Thyroid gland (tissue), 4 donors: ENCODE results near the gene ADGRG6. TPM values are rescaled to one million over a fixed set of nuclear protein-coding genes. Genes with fewer than 3 reads are reported as not detected.
"Not testable (repeated sequence)": the region's sequence is repeated elsewhere in the genome, so short reads cannot be mapped to it uniquely, and the experiment has no call there.

Experiments
- DNase-seq, 2 donors: peaks; one replicate each; pipeline ENCODE4 v3.0.0-alpha.2; 2019
- H3K27ac ChIP-seq, 3 donors: fragments of 200-600 bp; sonication (generic); 1 replicate in 2 of 3; 2 replicates in 1 of 3; pipeline ENCODE4 v1.5.1; 2016 to 2019; ENCODE audit warnings: mild to moderate bottlenecking in 1 of 3, moderate library complexity in 1 of 3
- H3K27me3 ChIP-seq: fragments of 200-600 bp; sonication (generic); one replicate; pipeline ENCODE4 v1.5.1; 2019
- H3K36me3 ChIP-seq, 2 donors: fragments of 200-600 bp; sonication (generic); one replicate each; pipeline ENCODE4 v1.5.1; 2016 to 2019
- H3K4me1 ChIP-seq, 2 donors: fragments of 200-600 bp; sonication (generic); one replicate each; pipeline ENCODE4 v1.5.1; 2017 to 2019
- H3K4me3 ChIP-seq, 3 donors: fragments of 200-600 bp; sonication (generic); replicated peaks in 1 of 3; 1 replicate in 2 of 3; 2 replicates in 1 of 3; pipeline ENCODE4 v1.5.1; 2016; ENCODE audit warnings: mild to moderate bottlenecking in 1 of 3
- H3K9me3 ChIP-seq: fragments of 200-600 bp; sonication (generic); one replicate; pipeline ENCODE4 v1.5.1; 2017
- POLR2A ChIP-seq, 2 donors: fragments of 450-650 bp; IDR thresholded peaks; one replicate each; pipeline ENCODE4 v1.6.1; 2017; ENCODE audit warnings: antibody characterized with exemption in 2 of 2, mild to moderate bottlenecking in 2 of 2, moderate library complexity in 1 of 2
- WGBS, 2 donors: methylation state at CpG; one replicate each; pipeline ENCODE4 v1.1.5; 2017; 5-methylcytosine and 5-hydroxymethylcytosine counted together
- intact Hi-C: fragments of 100-400 bp; cut with DNase I; formaldehyde crosslinking; loops from one replicate; pipeline ENCODE4 v1.15.1; 2023
- total RNA-seq, 4 donors: library from RNA; depleted of rRNA; stranded (reverse); fragments of >200 nt; gene quantifications; one replicate each; pipeline ENCODE4 v1.2.3, GENCODE V29; 2016
- TF ChIP-seq, protein P1 (sequence below), 6 experiments: fragments of 200-600 bp in 3 of 6; fragments of 450-650 bp in 3 of 6; sonication (generic) in 3 of 6; IDR thresholded peaks; one replicate each; pipeline ENCODE4 v1.5.1; 2016 to 2019; ENCODE audit warnings: antibody characterized with exemption in 6 of 6, mild to moderate bottlenecking in 2 of 6, inconsistent platforms in 1 of 6, moderate library complexity in 1 of 6

ADGRG6 gene
- total RNA-seq, 4 donors from 2014 or later: 2.9 to 10.5 (median 7.1) TPM

GRCh38 chr6:142280265-142280664 lies 21.5 kb upstream of the ADGRG6 start:
- no peaks in the 10 kb centered on the region for H3K4me1 ChIP-seq
- WGBS, 2 donors: 96 to 97% methylated on average over 1 of the region's 1 CpG
- TF ChIP-seq, protein P1, sequence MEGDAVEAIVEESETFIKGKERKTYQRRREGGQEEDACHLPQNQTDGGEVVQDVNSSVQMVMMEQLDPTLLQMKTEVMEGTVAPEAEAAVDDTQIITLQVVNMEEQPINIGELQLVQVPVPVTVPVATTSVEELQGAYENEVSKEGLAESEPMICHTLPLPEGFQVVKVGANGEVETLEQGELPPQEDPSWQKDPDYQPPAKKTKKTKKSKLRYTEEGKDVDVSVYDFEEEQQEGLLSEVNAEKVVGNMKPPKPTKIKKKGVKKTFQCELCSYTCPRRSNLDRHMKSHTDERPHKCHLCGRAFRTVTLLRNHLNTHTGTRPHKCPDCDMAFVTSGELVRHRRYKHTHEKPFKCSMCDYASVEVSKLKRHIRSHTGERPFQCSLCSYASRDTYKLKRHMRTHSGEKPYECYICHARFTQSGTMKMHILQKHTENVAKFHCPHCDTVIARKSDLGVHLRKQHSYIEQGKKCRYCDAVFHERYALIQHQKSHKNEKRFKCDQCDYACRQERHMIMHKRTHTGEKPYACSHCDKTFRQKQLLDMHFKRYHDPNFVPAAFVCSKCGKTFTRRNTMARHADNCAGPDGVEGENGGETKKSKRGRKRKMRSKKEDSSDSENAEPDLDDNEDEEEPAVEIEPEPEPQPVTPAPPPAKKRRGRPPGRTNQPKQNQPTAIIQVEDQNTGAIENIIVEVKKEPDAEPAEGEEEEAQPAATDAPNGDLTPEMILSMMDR (IDR thresholded peaks at IDR 0.05): no peak
- no peak for TF ChIP-seq POLR2A (IDR thresholded peaks at IDR 0.05)
- no peaks in the 10 kb centered on the region for H3K27me3 ChIP-seq
- intact Hi-C loops: no loop called here
- H3K36me3 ChIP-seq: no peaks in the 10 kb centered on the region
- no peaks in the 10 kb centered on the region for H3K9me3 ChIP-seq
- H3K4me3 ChIP-seq: no peak overlapping the region
- H3K27ac ChIP-seq: no peak overlapping the region
- no peak for DNase-seq

GRCh38 chr6:142280927-142281326 lies 20.9 kb upstream of the ADGRG6 start:
- TF ChIP-seq POLR2A (IDR thresholded peaks at IDR 0.05): no peak
- TF ChIP-seq, protein P1 (IDR thresholded peaks at IDR 0.05): no peak
- H3K36me3 ChIP-seq: no peaks in the 10 kb centered on the region
- H3K27me3 ChIP-seq: no peaks in the 10 kb centered on the region
- intact Hi-C loops: no loop called here
- no peak for DNase-seq
- H3K4me1 ChIP-seq: no peaks in the 10 kb centered on the region
- no peak overlapping the region for H3K27ac ChIP-seq
- H3K9me3 ChIP-seq: no peaks in the 10 kb centered on the region
- H3K4me3 ChIP-seq: no peak overlapping the region
- WGBS, 2 donors: 98 to 99% methylated on average over 4 of the region's 4 CpGs

GRCh38 chr6:142283138-142283537 lies 18.7 kb upstream of the ADGRG6 start:
- H3K27me3 ChIP-seq, DNase-seq, H3K36me3 ChIP-seq, H3K4me3 ChIP-seq, H3K4me1 ChIP-seq, H3K27ac ChIP-seq, H3K9me3 ChIP-seq, intact Hi-C loops: not testable (repeated sequence)
- 94 to 98% methylated on average over 4 of the region's 4 CpGs for WGBS, 2 donors

DNA sequence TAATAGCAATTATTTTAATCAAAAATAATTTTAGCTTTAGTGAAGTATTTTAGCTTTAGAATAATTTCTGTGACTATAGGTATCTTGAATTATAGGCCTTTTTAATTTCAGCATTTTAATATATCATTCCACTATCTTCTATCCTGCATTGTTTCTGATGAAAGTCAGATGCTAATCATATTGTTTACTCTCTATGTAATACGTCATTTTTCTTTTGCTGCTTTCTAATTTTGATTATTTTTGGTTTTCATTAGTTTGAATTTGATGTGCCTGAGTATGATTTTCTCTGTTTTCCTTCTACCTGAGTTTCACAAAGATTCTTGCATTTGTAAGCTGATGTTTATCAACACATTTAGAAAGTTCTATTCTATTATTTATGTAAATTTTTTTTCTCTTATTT lies 17.4 kb upstream of the ADGRG6 start:
- Histone ChIP-seq H3K27ac (no peak overlapping the region), H3K27me3 (no peaks in the 10 kb centered on the region), H3K36me3 (no peaks in the 10 kb centered on the region), H3K4me1 (no peaks in the 10 kb centered on the region), H3K4me3 (no peak overlapping the region), H3K9me3 (no peaks in the 10 kb centered on the region)
- WGBS, 2 donors: 82 to 91% methylated on average over 1 of the region's 1 CpG
- intact Hi-C loops: no loop called here
- no peak for TF ChIP-seq POLR2A (IDR thresholded peaks at IDR 0.05)
- TF ChIP-seq, protein P1 (IDR thresholded peaks at IDR 0.05): no peak
- DNase-seq: no peak

DNA sequence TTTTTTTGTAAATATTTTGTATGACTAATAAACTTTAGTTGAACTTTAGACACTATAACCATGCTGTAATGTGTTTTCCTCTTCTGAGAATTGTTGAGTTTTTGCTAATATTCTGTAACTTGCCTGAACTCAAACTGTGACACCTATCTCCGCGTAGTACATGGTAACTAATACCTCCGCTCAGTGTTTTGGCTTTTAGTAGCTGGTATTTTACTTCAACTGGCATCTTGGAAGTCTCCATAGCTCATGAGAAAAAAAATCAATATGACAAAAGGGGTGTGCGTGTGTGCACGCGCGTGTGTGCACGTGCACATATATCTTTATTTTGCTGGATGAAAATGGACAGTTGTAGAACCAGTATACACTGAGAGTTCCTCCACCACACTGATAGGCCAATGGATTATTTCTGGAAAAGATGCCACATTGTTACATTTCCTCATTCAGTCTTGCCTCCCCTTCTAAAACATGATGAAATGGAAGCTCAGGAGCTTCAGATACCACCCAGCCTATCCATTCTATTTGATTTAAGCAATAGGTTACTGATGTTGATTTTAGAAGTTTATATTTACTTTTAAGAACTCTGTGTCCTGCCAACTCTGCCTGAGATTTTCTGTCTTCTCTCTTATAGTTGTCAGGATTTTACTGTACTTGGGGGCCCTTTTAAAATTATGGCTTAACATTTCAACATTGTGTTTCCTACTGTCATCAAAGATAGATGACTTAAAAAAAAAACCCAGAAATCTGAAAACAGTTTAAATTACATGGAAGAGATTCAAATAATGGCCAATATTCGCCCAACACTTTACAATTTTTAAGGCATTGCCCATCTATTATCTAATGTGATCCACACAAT lies 16.3 kb upstream of the ADGRG6 start:
- intact Hi-C loops: no loop called here

More for the DNA sequence above, 16.3 kb upstream of the ADGRG6 start:
- Histone ChIP-seq H3K9me3 (no peaks in the 10 kb centered on the region), H3K27me3 (no peaks in the 10 kb centered on the region), H3K36me3 (no peaks in the 10 kb centered on the region), H3K27ac (no peak overlapping the region), H3K4me1 (no peaks in the 10 kb centered on the region), H3K4me3 (no peak overlapping the region)
- TF ChIP-seq, protein P1 (IDR thresholded peaks at IDR 0.05): no peak
- no peak for TF ChIP-seq POLR2A (IDR thresholded peaks at IDR 0.05)
- DNase-seq: no peak
- 93 to 94% methylated on average over 9 of the region's 9 CpGs for WGBS, 2 donors
